HUES6 (cell line): ENCODE measurements around the gene PEX5L.
"Not testable (repeated sequence)": the region's sequence is repeated elsewhere in the genome, so short reads cannot be mapped to it uniquely, and the experiment has no call there.

Experiments used
- H3K27ac ChIP-seq: 2 replicates; pipeline ENCODE4 v1.7.0; 2013; ENCODE audit warnings: low read depth, mild to moderate bottlenecking, low read length, inconsistent platforms
- H3K27me3 ChIP-seq: 2 replicates; pipeline ENCODE4 v1.6.1; 2013; ENCODE audit warnings: low read length; ENCODE audit not compliant: control insufficient read depth, insufficient read depth
- H3K36me3 ChIP-seq: 2 replicates; pipeline ENCODE4 v1.6.1; 2013; ENCODE audit warnings: low read length; ENCODE audit not compliant: control insufficient read depth, insufficient read depth
- H3K4me1 ChIP-seq: 2 replicates; pipeline ENCODE4 v1.6.1; 2013; ENCODE audit warnings: low read length; ENCODE audit not compliant: control insufficient read depth, insufficient read depth
- H3K4me3 ChIP-seq: 2 replicates; pipeline ENCODE4 v1.5.1; 2013; ENCODE audit warnings: low read depth, low read length
- H3K9ac ChIP-seq: one replicate; pipeline ENCODE4 v1.6.1; 2013; ENCODE audit warnings: mild to moderate bottlenecking, low read length
- H3K9me3 ChIP-seq: 2 replicates; pipeline ENCODE4 v1.6.1; 2013; ENCODE audit warnings: low read depth, low read length; ENCODE audit not compliant: control insufficient read depth, insufficient read depth

Gene PEX5L

DNA sequence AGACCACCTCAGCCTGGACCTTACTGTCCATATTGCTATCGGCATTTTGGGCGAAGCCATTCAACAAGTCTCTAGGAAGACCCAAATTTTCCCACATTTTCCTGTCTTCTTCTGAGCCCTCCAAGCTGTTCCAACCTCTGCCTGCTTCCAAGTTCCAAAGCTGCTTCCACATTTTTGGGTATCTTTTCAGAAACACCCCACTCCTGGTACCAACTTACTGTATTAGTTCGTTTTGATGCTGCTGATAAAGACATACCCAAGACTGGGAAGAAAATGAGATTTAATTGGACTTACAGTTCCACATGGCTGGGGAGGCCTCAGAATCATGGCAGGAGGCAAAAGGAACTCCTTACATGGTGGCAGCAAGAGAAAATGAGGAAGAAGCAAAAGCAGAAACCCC is 28.4 kb downstream of the PEX5L start:
- not testable (repeated sequence) for H3K27ac ChIP-seq, H3K36me3 ChIP-seq, H3K4me3 ChIP-seq, H3K9ac ChIP-seq, H3K4me1 ChIP-seq, H3K27me3 ChIP-seq
- H3K9me3 ChIP-seq, result peaks cover 20% of the 10 kb centered on the region

DNA sequence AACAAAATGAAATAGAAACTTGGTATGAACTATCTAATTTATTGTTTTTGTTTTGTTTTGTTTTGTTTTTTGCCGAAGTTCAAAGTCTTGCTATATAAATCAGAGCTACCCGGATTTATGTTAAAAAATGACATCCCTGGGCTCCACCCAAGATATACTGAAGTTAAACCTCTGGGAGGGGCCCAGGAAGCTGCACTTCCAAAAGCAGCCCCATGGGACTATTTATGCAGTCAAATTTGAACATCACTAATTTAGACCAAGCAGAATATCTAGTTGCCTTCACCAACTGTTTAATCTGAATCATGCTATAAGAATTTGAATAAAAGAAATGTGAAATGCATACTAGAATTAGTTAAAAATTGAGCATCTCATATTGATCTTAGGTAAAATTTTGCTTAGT is 32.2 kb downstream of the PEX5L start:
- Histone ChIP-seq H3K4me3 (no peak overlapping the region), H3K27me3 (no peaks in the 10 kb centered on the region), H3K27ac (no peak overlapping the region), H3K9me3 (peaks cover 18% of the 10 kb centered on the region), H3K36me3 (no peaks in the 10 kb centered on the region), H3K4me1 (no peaks in the 10 kb centered on the region), H3K9ac (no peak overlapping the region)

DNA sequence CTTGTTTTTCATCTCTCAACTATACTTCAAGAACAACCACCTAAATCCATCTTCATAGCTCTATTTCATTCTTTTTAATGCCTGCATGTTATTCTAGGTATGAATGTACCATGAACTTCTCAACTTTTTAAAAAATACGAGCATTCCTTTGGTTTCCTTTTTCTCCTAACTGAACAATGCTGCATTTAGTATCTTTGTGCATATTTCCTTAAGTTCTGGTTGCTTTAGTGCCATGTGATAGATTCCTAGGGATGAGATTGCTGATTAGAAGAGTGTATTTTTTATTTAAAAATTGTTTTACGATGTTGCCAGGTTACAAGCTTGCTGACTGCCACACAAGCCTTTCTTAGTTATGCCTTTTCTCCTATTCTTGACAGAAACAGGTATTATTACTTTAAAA is 34.7 kb downstream of the PEX5L start:
- Histone ChIP-seq H3K36me3 (no peaks in the 10 kb centered on the region), H3K9me3 (no peaks in the 10 kb centered on the region; the same call in 1 of the 2 replicates), H3K9ac (no peak overlapping the region), H3K27ac (no peak overlapping the region), H3K4me3 (no peak overlapping the region), H3K4me1 (no peaks in the 10 kb centered on the region), H3K27me3 (no peaks in the 10 kb centered on the region)

DNA sequence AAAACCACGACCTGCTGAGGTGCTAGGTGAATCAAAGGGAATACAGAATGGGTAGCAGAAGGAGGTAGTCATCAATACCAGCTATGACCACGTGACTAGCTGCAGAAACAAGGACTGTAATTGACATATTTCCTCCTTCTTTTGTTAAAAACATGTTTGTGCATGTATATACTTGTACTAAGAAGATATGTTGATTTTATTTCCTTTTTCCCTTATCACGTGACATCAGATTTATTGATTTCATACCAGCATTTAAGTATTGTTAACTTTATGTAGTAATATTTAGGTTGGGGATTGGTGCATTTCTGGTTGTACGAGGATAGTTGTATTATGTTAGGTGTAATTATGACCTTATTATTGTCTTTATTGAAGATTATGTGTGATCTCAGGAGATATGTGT is 36.2 kb downstream of the PEX5L start:
- Histone ChIP-seq H3K4me1 (no peaks in the 10 kb centered on the region), H3K9ac (no peak overlapping the region), H3K36me3 (no peaks in the 10 kb centered on the region), H3K27me3 (no peaks in the 10 kb centered on the region), H3K27ac (no peak overlapping the region), H3K9me3 (0 out of 2 replicates have a peak, but pooled peaks cover 3% of the 10 kb centered on the region), H3K4me3 (no peak overlapping the region)

DNA sequence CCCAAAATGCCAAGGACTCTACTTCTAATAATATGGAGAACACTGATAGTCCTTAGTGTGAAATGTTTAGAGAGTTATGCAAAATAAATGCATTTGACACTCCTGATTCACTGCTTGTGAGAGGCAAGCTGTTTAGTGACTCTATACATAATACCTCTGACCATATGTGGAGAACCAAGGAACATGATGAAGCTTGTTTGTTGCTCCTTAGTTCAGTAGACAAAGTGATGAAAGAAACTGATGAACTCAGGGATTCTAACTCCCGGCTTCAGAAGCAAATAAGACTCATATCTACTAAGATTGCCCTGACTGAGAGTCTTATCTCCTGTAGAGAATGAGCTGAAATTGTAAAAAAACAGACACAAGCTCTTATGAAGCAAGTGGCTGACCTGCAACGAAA is 41.3 kb downstream of the PEX5L start:
- H3K4me3 ChIP-seq, result no peak overlapping the region
- no peaks in the 10 kb centered on the region for H3K36me3 ChIP-seq
- H3K9ac ChIP-seq, result no peak overlapping the region
- H3K9me3 ChIP-seq, result 0 out of 2 replicates have a peak, but pooled peaks cover 3% of the 10 kb centered on the region
- H3K27ac ChIP-seq, result no peak overlapping the region
- H3K27me3 ChIP-seq, result no peaks in the 10 kb centered on the region
- no peaks in the 10 kb centered on the region for H3K4me1 ChIP-seq

DNA sequence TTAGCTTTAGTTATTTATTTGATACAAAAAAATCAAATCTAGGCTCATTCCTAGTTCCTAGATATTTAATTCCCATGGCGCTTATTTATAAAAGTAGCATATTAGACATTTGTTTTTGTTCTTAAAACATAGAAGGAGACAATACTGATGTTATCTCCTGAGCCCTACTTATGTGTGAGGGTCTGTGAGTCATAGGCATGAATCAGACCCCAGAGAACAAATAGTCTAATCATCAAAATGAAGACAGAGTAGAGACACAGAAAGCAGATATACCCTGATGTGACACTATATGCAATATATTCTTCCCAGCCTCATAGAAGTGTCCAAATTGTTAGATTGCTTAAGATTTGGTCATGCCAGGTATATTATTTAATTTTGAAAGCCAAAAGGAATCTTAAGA is 44.9 kb downstream of the PEX5L start:
- H3K4me1 ChIP-seq, result no peaks in the 10 kb centered on the region
- no peak overlapping the region for H3K9ac ChIP-seq
- no peak overlapping the region for H3K27ac ChIP-seq
- H3K9me3 ChIP-seq, result 0 out of 2 replicates have a peak, but pooled peaks cover 3% of the 10 kb centered on the region
- H3K36me3 ChIP-seq, result no peaks in the 10 kb centered on the region
- no peak overlapping the region for H3K4me3 ChIP-seq
- H3K27me3 ChIP-seq, result no peaks in the 10 kb centered on the region

DNA sequence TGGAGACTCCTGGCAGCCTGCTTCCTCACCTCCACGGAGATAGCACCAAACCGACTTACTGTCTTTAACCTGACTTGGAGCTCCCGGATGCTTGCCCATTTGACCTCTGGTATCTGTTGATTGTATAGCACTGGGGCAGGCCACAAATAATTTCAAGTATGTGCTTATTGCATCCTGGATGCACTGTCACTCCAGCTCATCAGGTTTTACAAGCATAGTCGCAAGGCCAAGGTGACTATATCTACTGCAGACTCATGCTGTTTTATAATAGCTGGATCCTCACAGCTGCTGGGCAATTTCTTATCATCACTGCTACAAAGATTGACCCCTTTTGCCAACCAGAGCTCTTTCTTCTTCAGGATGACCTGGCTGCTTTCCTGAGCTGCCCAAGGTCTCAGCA is 45.6 kb downstream of the PEX5L start:
- H3K9me3 ChIP-seq, result no peaks in the 10 kb centered on the region
- H3K4me3 ChIP-seq, result no peak overlapping the region
- no peaks in the 10 kb centered on the region for H3K36me3 ChIP-seq
- no peak overlapping the region for H3K27ac ChIP-seq
- H3K27me3 ChIP-seq, result no peaks in the 10 kb centered on the region
- H3K4me1 ChIP-seq, result no peaks in the 10 kb centered on the region
- H3K9ac ChIP-seq, result no peak overlapping the region

DNA sequence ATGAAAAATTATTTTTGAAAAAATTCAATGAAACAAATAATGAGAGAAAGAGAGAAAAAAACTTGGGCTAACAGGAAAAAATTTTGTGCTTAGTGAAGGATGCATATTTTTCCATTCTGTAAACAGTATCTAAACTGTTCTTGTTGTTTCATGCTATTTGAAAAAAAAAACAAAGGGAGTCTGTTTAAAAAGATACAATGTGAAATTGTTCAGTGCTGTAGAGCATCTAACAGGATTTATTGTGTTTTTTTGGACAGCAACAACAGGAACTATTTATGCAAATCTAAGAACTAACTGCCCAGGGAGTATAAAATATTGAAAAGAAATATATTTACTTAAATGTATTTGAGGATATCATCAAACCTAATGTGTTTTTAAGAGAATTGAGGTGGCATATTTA is 55.1 kb downstream of the PEX5L start:
- no peaks in the 10 kb centered on the region for H3K36me3 ChIP-seq
- H3K27ac ChIP-seq, result no peak overlapping the region
- H3K4me3 ChIP-seq, result no peak overlapping the region
- H3K4me1 ChIP-seq, result no peaks in the 10 kb centered on the region
- no peaks in the 10 kb centered on the region for H3K9me3 ChIP-seq
- H3K27me3 ChIP-seq, result no peaks in the 10 kb centered on the region
- H3K9ac ChIP-seq, result no peak overlapping the region

DNA sequence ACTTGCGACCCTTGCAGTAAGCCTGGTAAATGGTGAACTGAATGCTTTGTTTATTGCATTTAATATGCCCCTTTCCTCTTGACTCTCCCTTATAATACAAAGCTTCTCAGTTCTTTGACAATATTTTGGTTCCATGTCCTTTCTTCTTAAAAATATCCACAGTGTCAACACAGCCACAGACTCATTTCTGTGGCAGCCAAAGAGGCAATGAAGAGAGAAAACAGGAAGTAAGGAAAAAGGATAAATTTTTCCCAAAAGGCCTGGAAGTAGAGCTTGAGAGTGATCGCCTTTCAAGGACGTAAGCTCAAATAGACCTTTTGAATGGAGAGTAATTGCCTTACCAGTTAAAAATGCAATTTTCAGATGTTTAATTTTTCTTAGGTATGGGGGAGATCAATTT is 59.4 kb downstream of the PEX5L start:
- H3K4me3 ChIP-seq, result no peak overlapping the region
- H3K27ac ChIP-seq, result no peak overlapping the region
- H3K36me3 ChIP-seq, result no peaks in the 10 kb centered on the region
- peaks cover 10% of the 10 kb centered on the region for H3K4me1 ChIP-seq
- no peak overlapping the region for H3K9ac ChIP-seq
- H3K9me3 ChIP-seq, result no peaks in the 10 kb centered on the region
- no peaks in the 10 kb centered on the region for H3K27me3 ChIP-seq

DNA sequence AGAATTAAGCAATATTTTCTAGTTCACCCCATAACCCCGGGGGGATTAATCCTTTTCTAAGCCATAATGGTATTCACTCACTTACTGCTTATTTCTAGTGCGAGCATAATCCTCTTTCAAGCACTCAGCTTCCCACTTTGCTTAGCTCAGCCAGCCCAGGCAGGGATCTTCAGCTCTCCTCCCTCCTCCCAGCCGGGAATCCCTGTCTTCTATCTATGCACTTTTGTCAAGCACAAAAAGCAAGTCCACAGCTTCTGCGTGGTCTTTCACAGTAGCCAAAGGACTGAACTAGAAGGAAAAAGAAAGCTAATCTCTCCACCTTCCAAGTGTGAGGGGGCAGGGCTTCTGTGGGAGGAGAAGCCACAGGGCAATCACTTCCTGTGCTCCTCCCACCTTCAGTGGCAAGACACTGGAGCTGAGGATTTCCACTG is 62.8 kb downstream of the PEX5L start:
- Histone ChIP-seq H3K9ac (no peak overlapping the region), H3K27me3 (no peaks in the 10 kb centered on the region), H3K4me3 (no peak overlapping the region), H3K4me1 (peaks cover 10% of the 10 kb centered on the region), H3K36me3 (no peaks in the 10 kb centered on the region), H3K9me3 (no peaks in the 10 kb centered on the region), H3K27ac (peak overlapping the region; percentile 20; the same call in 1 of the 2 replicates)

DNA sequence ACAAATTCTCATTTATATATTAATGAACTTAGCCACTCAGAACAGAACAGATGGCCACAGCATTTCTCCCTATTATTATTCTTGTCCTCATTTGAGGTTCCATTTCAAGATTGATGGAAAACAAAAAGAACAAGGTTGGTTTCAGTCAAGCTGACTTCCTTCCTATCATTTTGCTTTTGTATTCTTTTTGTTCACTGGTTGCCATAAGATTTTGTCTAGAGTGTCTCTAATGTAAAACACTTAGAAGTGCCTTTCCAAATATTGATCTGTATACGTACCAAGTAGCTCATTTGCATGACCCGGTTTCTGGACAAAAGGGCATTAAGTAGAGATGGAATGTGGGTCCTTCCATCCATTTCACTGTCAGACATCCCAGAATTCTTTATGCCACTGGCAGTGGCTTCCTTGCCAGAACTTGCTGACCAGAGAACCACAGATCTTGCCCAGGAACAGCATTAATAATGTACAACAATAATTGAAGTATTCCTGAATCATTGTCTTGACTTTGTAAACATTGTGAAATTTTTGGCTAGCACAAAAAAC is 63.8 kb downstream of the PEX5L start:
- peaks cover 10% of the 10 kb centered on the region for H3K4me1 ChIP-seq
- no peak overlapping the region for H3K4me3 ChIP-seq

DNA sequence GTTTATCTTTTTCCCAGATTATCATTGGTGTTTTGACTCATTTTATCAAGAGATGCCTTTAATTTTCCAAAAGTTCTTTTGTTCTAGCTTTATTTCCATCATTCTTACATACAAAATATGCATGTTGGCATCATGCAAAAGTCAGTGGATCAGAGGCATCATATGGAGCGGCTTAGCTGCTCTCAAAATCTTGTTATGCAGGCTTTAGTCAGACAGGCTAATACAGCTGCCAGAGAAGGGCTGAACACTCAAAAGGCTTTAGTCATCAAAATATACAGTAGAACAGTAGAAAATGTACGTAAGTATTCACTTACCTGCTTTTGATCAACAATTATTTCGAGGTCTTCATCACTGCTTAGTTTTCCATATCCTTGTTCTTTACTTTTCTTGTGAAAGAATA is 65.5 kb downstream of the PEX5L start:
- H3K27me3 ChIP-seq, result no peaks in the 10 kb centered on the region
- H3K36me3 ChIP-seq, result no peaks in the 10 kb centered on the region
- peaks cover 10% of the 10 kb centered on the region for H3K4me1 ChIP-seq
- H3K27ac ChIP-seq, result no peak overlapping the region
- no peak overlapping the region for H3K4me3 ChIP-seq
- H3K9me3 ChIP-seq, result no peaks in the 10 kb centered on the region
- no peak overlapping the region for H3K9ac ChIP-seq

More for the DNA sequence above, 63.8 kb downstream of the PEX5L start:
- H3K9me3 ChIP-seq, result no peaks in the 10 kb centered on the region
- no peak overlapping the region for H3K27ac ChIP-seq
- no peaks in the 10 kb centered on the region for H3K36me3 ChIP-seq
- no peaks in the 10 kb centered on the region for H3K27me3 ChIP-seq
- H3K9ac ChIP-seq, result no peak overlapping the region
